LHCN-M2 (cell line): Measurements from ENCODE around the gene NR1I3. TPM values are rescaled to one million over a fixed set of nuclear protein-coding genes. Genes with fewer than 3 reads are reported as not detected.
A peak's percentile ranks its signal among the peaks of the same experiment; 100 is the strongest.

Experiments used
- DNase-seq: peaks from one replicate; pipeline ENCODE4 v3.0.0-alpha.2; 2012; ENCODE audit warnings: low read depth
- total RNA-seq: library from RNA; depleted of rRNA; stranded (reverse); fragments of >200 nt; gene quantifications from 2 replicates; pipeline ENCODE4 v1.2.3, GENCODE V29; 2014; rRNA removed

Gene NR1I3
- total RNA-seq, 1 experiment from 2014 or later: not detected

- DNase-seq: peak; percentile 66
Measured at GRCh38 chr1:161196521-161197451, 41.2 kb downstream of the NR1I3 start.

GRCh38 chr1:161196111-161196510 is 41.9 kb downstream of the NR1I3 start:
- DNase-seq: no peak

- no peak for DNase-seq
Measured at GRCh38 chr1:161195171-161195570, 42.8 kb downstream of the NR1I3 start.

GRCh38 chr1:161193561-161194235 is 44.3 kb downstream of the NR1I3 start:
- DNase-seq: peak; percentile 78

GRCh38 chr1:161192476-161193465 is 45.2 kb downstream of the NR1I3 start:
- DNase-seq: peak; percentile 75

- DNase-seq: no peak
Measured at GRCh38 chr1:161191971-161192370, 46.0 kb downstream of the NR1I3 start.

- no peak for DNase-seq
Measured at GRCh38 chr1:161190962-161191521, 47.0 kb downstream of the NR1I3 start.

GRCh38 chr1:161189036-161189435 is 49.0 kb downstream of the NR1I3 start:
- no peak for DNase-seq

- DNase-seq: no peak
Measured at GRCh38 chr1:161188381-161188780, 49.6 kb downstream of the NR1I3 start.

- DNase-seq: no peak
Measured at GRCh38 chr1:161187311-161187710, 50.7 kb downstream of the NR1I3 start.

GRCh38 chr1:161185732-161186311 is 52.2 kb downstream of the NR1I3 start:
- DNase-seq: no peak

GRCh38 chr1:161185282-161185682 is 52.7 kb downstream of the NR1I3 start:
- DNase-seq: peak; percentile 98

GRCh38 chr1:161182214-161182613 is 55.8 kb downstream of the NR1I3 start:
- DNase-seq: peak; percentile 77

- DNase-seq: peak; percentile 55
Measured at GRCh38 chr1:161180639-161181038, 57.4 kb downstream of the NR1I3 start.

- DNase-seq: no peak
Measured at GRCh38 chr1:161179698-161180097, 58.3 kb downstream of the NR1I3 start.

Other genes with a start within 250 kb of the NR1I3 start
- gene F11R, start 217.1 kb downstream of the NR1I3 start, total RNA-seq: 1.4 and 2.6 TPM in 2 replicates
- gene TSTD1, start 199.2 kb downstream of the NR1I3 start, total RNA-seq: 14.7 and 27.3 TPM in 2 replicates
- gene USF1, start 192.2 kb downstream of the NR1I3 start, total RNA-seq: 76.0 and 83.2 TPM in 2 replicates
- gene ARHGAP30, start 168.3 kb downstream of the NR1I3 start, total RNA-seq: not detected in 2 replicates
- gene NECTIN4, start 148.6 kb downstream of the NR1I3 start, total RNA-seq: 0.26 TPM in 1 of 2 replicates, not detected in the other
- 0.29 and 0.71 TPM in 2 replicates for gene KLHDC9, start 139.8 kb downstream of the NR1I3 start, total RNA-seq
- gene PFDN2, start 120.2 kb downstream of the NR1I3 start, total RNA-seq: 58.6 and 87.5 TPM in 2 replicates
- 25.6 and 28.4 TPM in 2 replicates for gene NIT1, start 120.1 kb downstream of the NR1I3 start, total RNA-seq
- 27.7 and 29.6 TPM in 2 replicates for gene DEDD, start 105.5 kb downstream of the NR1I3 start, total RNA-seq
- 50.0 and 90.6 TPM in 2 replicates for gene UFC1, start 84.2 kb downstream of the NR1I3 start, total RNA-seq
- gene USP21, start 78.7 kb downstream of the NR1I3 start, total RNA-seq: 9.1 and 15.3 TPM in 2 replicates
- gene PPOX, start 71.8 kb downstream of the NR1I3 start, total RNA-seq: 15.3 and 17.8 TPM in 2 replicates
- gene B4GALT3, start 60.7 kb downstream of the NR1I3 start, total RNA-seq: 40.4 and 42.6 TPM in 2 replicates
- gene ADAMTS4, start 39.1 kb downstream of the NR1I3 start, total RNA-seq: 5.0 and 5.4 TPM in 2 replicates
- 115 and 133 TPM in 2 replicates for gene NDUFS2, start 35.8 kb downstream of the NR1I3 start, total RNA-seq
- gene FCER1G, start 22.9 kb downstream of the NR1I3 start, total RNA-seq: 0.86 and 1.2 TPM in 2 replicates
- not detected in 2 replicates for gene APOA2, start 14.6 kb downstream of the NR1I3 start, total RNA-seq
- gene TOMM40L, start 12.1 kb downstream of the NR1I3 start, total RNA-seq: 9.8 and 12.6 TPM in 2 replicates
- 0.17 TPM in 1 of 2 replicates, not detected in the other for gene PCP4L1, start 20.5 kb upstream of the NR1I3 start, total RNA-seq
- 10.7 TPM in 2 replicates for gene MPZ, start 71.8 kb upstream of the NR1I3 start, total RNA-seq
- gene SDHC, start 76.2 kb upstream of the NR1I3 start, total RNA-seq: 32.8 and 34.1 TPM in 2 replicates
- not detected in 2 replicates for gene CFAP126, start 129.7 kb upstream of the NR1I3 start, total RNA-seq